GM21619 (cell line): ENCODE data around the gene LAG3.

ENCODE experiments used
- ATAC-seq: cut with Tn5 transposase; IDR thresholded peaks from one replicate; pipeline ENCODE4 v1.9.1; 2021; ENCODE audit not compliant: unreplicated experiment

The LAG3 gene

GRCh38 chr12:6787309-6787708, 15.0 kb downstream of the LAG3 start:
- no peak for ATAC-seq

- ATAC-seq = no peak
Measured at GRCh38 chr12:6788972-6789924, 16.9 kb downstream of the LAG3 start, which contains the start of gene CD4. Gene CD4, plus strand, starts transcription at chr12:6789528. Its CDS starts 10,611 bp downstream, at chr12:6800139.

GRCh38 chr12:6790496-6791150, 18.3 kb downstream of the LAG3 start:
- no peak for ATAC-seq

- no peak for ATAC-seq
Measured at GRCh38 chr12:6791931-6792520, 19.7 kb downstream of the LAG3 start.

GRCh38 chr12:6792522-6793201, 20.3 kb downstream of the LAG3 start:
- ATAC-seq = no peak

- ATAC-seq = no peak
Measured at GRCh38 chr12:6795088-6795487, 22.8 kb downstream of the LAG3 start.

GRCh38 chr12:6796576-6796975, 24.3 kb downstream of the LAG3 start:
- ATAC-seq = no peak

GRCh38 chr12:6799147-6799546, 26.8 kb downstream of the LAG3 start:
- ATAC-seq = no peak

GRCh38 chr12:6807170-6807569, 34.9 kb downstream of the LAG3 start:
- ATAC-seq = no peak

- ATAC-seq = no peak
Measured at GRCh38 chr12:6809056-6809455, 36.7 kb downstream of the LAG3 start.

GRCh38 chr12:6810758-6811157, 38.4 kb downstream of the LAG3 start:
- no peak for ATAC-seq

GRCh38 chr12:6813363-6813762, 41.0 kb downstream of the LAG3 start:
- no peak for ATAC-seq

- ATAC-seq = no peak
Measured at GRCh38 chr12:6816598-6816997, 44.3 kb downstream of the LAG3 start.

- no peak for ATAC-seq
Measured at GRCh38 chr12:6817098-6817497, 44.8 kb downstream of the LAG3 start.

- no peak for ATAC-seq
Measured at GRCh38 chr12:6817662-6818157, 45.4 kb downstream of the LAG3 start.

GRCh38 chr12:6818222-6818621, 45.9 kb downstream of the LAG3 start:
- no peak for ATAC-seq

GRCh38 chr12:6818645-6819044, 46.3 kb downstream of the LAG3 start:
- no peak for ATAC-seq

- ATAC-seq = no peak
Measured at GRCh38 chr12:6819106-6820030, 47.0 kb downstream of the LAG3 start.

- no peak for ATAC-seq
Measured at GRCh38 chr12:6820166-6820565, 47.8 kb downstream of the LAG3 start.
